ENCODE results near the gene RNF26. TPM values are rescaled to one million over a fixed set of nuclear protein-coding genes. Genes with fewer than 3 reads are reported as not detected.

RNF26 gene
- total RNA-seq, 1 experiment from 2014 or later = 19.2 TPM

- no peak for DNase-seq (ENCODE audit: unreplicated experiment)
- peak overlapping the region; percentile 71 for H3K27ac Mint-ChIP-seq (ENCODE audit: low read depth, unreplicated experiment)
- no peaks in the 10 kb centered on the region for H3K36me3 Mint-ChIP-seq (ENCODE audit: insufficient read depth, unreplicated experiment)
- TF ChIP-seq, protein P1, sequence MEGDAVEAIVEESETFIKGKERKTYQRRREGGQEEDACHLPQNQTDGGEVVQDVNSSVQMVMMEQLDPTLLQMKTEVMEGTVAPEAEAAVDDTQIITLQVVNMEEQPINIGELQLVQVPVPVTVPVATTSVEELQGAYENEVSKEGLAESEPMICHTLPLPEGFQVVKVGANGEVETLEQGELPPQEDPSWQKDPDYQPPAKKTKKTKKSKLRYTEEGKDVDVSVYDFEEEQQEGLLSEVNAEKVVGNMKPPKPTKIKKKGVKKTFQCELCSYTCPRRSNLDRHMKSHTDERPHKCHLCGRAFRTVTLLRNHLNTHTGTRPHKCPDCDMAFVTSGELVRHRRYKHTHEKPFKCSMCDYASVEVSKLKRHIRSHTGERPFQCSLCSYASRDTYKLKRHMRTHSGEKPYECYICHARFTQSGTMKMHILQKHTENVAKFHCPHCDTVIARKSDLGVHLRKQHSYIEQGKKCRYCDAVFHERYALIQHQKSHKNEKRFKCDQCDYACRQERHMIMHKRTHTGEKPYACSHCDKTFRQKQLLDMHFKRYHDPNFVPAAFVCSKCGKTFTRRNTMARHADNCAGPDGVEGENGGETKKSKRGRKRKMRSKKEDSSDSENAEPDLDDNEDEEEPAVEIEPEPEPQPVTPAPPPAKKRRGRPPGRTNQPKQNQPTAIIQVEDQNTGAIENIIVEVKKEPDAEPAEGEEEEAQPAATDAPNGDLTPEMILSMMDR (IDR thresholded peaks at IDR 0.05; ENCODE audit: unreplicated experiment) = no peak
- H3K27me3 Mint-ChIP-seq (ENCODE audit: insufficient read depth, unreplicated experiment) = no peaks in the 10 kb centered on the region
- no TSS peak for BruUV-seq (replicated peaks)
- H3K4me3 Mint-ChIP-seq (ENCODE audit: unreplicated experiment) = no peak overlapping the region
- intact Hi-C loops (cut with micrococcal nuclease) = no loop called here
- POLR2A ChIA-PET = no interaction called here
- no peaks in the 10 kb centered on the region for H3K9me3 Mint-ChIP-seq (ENCODE audit: unreplicated experiment)
- peaks cover 14% of the 10 kb centered on the region for H3K4me1 Mint-ChIP-seq (ENCODE audit: insufficient read depth, unreplicated experiment)
- CTCF ChIA-PET = interaction anchor here (0.6 to 1.1 kb wide), 4 partner anchors 56 to 805 kb away, joined by 3 to 4 read pairs (median 3); no protein-coding TSS in a partner anchor
Observed at GRCh38 chr11:119319700-119320239, 14.6 kb upstream of the RNF26 start.

- no peak for DNase-seq (ENCODE audit: unreplicated experiment)
- Mint-ChIP-seq H3K36me3 (ENCODE audit: insufficient read depth, unreplicated experiment) (no peaks in the 10 kb centered on the region), H3K4me1 (ENCODE audit: insufficient read depth, unreplicated experiment) (peaks cover 14% of the 10 kb centered on the region), H3K27ac (ENCODE audit: low read depth, unreplicated experiment) (no peak overlapping the region), H3K4me3 (ENCODE audit: unreplicated experiment) (no peak overlapping the region), H3K9me3 (ENCODE audit: unreplicated experiment) (no peaks in the 10 kb centered on the region), H3K27me3 (ENCODE audit: insufficient read depth, unreplicated experiment) (no peaks in the 10 kb centered on the region)
- ChIA-PET POLR2A (interaction anchor here (0.7 to 1.3 kb wide), 5 partner anchors 18 to 116 kb away, joined by 3 to 4 read pairs (median 3); no protein-coding TSS in a partner anchor), CTCF (interaction anchor here (0.6 to 6.8 kb wide), 6 partner anchors 36 to 1280 kb away, joined by 3 to 97 read pairs (median 3); no protein-coding TSS in a partner anchor)
- no TSS peak for BruUV-seq (replicated peaks)
- intact Hi-C loops (cut with micrococcal nuclease) = no loop called here
- TF ChIP-seq, protein P1 (IDR thresholded peaks at IDR 0.05; ENCODE audit: unreplicated experiment) = no peak
Observed at GRCh38 chr11:119320240-119320775, 14.0 kb upstream of the RNF26 start.

GRCh38 chr11:119320776-119321524 lies 13.4 kb upstream of the RNF26 start:
- intact Hi-C loops (cut with micrococcal nuclease) = loop anchor here (1.0 kb wide), 1 partner anchor 153 kb away; no protein-coding TSS in a partner anchor
- no peaks in the 10 kb centered on the region for H3K9me3 Mint-ChIP-seq (ENCODE audit: unreplicated experiment)
- H3K27me3 Mint-ChIP-seq (ENCODE audit: insufficient read depth, unreplicated experiment) = no peaks in the 10 kb centered on the region
- peaks cover 14% of the 10 kb centered on the region for H3K4me1 Mint-ChIP-seq (ENCODE audit: insufficient read depth, unreplicated experiment)
- no TSS peak for BruUV-seq (replicated peaks)
- CTCF ChIA-PET = interaction anchor here (0.6 to 6.8 kb wide), 18 partner anchors 13 to 1280 kb away, joined by 3 to 97 read pairs (median 3); partner anchors contain the start of gene USP2
- no peaks in the 10 kb centered on the region for H3K36me3 Mint-ChIP-seq (ENCODE audit: insufficient read depth, unreplicated experiment)
- peak overlapping the region; percentile 53 for H3K4me3 Mint-ChIP-seq (ENCODE audit: unreplicated experiment)
- POLR2A ChIA-PET = interaction anchor here (0.7 to 1.3 kb wide), 7 partner anchors 13 to 408 kb away, joined by 3 to 4 read pairs (median 3); partner anchors contain the start of genes NECTIN1 and RNF26
- DNase-seq (ENCODE audit: unreplicated experiment) = peak; percentile 59
- peak overlapping the region; percentile 35 for H3K27ac Mint-ChIP-seq (ENCODE audit: low read depth, unreplicated experiment)
- TF ChIP-seq, protein P1 (IDR thresholded peaks at IDR 0.05; ENCODE audit: unreplicated experiment) = no peak

DNA sequence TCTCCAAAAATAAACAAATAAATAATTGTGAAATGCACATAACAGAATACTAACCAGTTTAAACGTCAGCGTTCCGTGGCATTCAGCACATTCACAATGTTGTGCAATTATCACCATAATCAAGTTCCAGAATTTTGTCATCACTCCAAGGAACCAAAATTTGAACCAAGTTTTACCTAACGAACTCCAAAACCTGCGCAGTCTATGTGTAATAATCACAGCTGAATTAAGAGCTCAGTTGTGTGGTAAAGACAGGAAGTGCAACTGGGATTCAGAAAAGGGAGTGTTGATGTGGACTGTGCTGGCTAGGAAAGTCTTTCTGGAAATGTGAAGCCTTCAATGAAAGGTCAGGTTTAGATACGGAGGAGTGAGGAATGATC lies 12.0 kb upstream of the RNF26 start:
- no peak for DNase-seq (ENCODE audit: unreplicated experiment)
- H3K36me3 Mint-ChIP-seq (ENCODE audit: insufficient read depth, unreplicated experiment) = no peaks in the 10 kb centered on the region
- no peak overlapping the region for H3K4me3 Mint-ChIP-seq (ENCODE audit: unreplicated experiment)
- intact Hi-C loops (cut with micrococcal nuclease) = loop anchor here (2.0 kb wide), 1 partner anchor 178 kb away; no protein-coding TSS in a partner anchor
- CTCF ChIA-PET = interaction anchor here (0.5 to 6.8 kb wide), 20 partner anchors 9 to 260 kb away, joined by 3 to 97 read pairs (median 4); partner anchors contain the start of genes C1QTNF5, CBL and USP2
- H3K27ac Mint-ChIP-seq (ENCODE audit: low read depth, unreplicated experiment) = no peak overlapping the region
- H3K4me1 Mint-ChIP-seq (ENCODE audit: insufficient read depth, unreplicated experiment) = peaks cover 14% of the 10 kb centered on the region
- POLR2A ChIA-PET = interaction anchor here (1.1 to 1.2 kb wide), 2 partner anchors 39 to 227 kb away, joined by 3 to 5 read pairs; a partner anchor contains a TSS
- TF ChIP-seq, protein P1 (IDR thresholded peaks at IDR 0.05; ENCODE audit: unreplicated experiment) = no peak
- H3K9me3 Mint-ChIP-seq (ENCODE audit: unreplicated experiment) = no peaks in the 10 kb centered on the region
- no peaks in the 10 kb centered on the region for H3K27me3 Mint-ChIP-seq (ENCODE audit: insufficient read depth, unreplicated experiment)
- BruUV-seq (replicated peaks) = no TSS peak

All from MCF 10A (cell line).